Fibroblast of the aortic adventitia (primary cell): ENCODE data around the gene SYT3. TPM values are rescaled to one million over a fixed set of nuclear protein-coding genes. Genes with fewer than 3 reads are reported as not detected.
"Not testable (repeated sequence)": the region's sequence is repeated elsewhere in the genome, so short reads cannot be mapped to it uniquely, and the experiment has no call there.

Experiments used
- DNase-seq: peaks from one replicate; pipeline ENCODE4 v3.0.0-alpha.2; 2010; ENCODE audit warnings: low read depth
- H3K4me3 ChIP-seq: 2 replicates; pipeline ENCODE4 v1.5.1; 2011; ENCODE audit warnings: low read depth, mild to moderate bottlenecking, control low read depth, low read length, moderate library complexity
- CTCF ChIP-seq: IDR thresholded peaks from 2 replicates; pipeline ENCODE4 v1.5.1; 2011; ENCODE audit warnings: mild to moderate bottlenecking, low read length, control low read depth, inconsistent platforms; ENCODE audit not compliant: insufficient read depth
- total RNA-seq: library from RNA; depleted of rRNA; stranded (reverse); fragments of >200 nt; gene quantifications from 2 replicates; pipeline ENCODE4 v1.2.3, GENCODE V29; 2012; ENCODE audit warnings: low replicate concordance

SYT3 gene
- total RNA-seq, 1 donor, result 0.09 TPM

GRCh38 chr19:50601407-50602088 lies 38.1 kb downstream of the SYT3 start:
- H3K4me3 ChIP-seq, result no peak overlapping the region
- DNase-seq, result no peak
- no peak for TF ChIP-seq CTCF

- no peak for TF ChIP-seq CTCF
- no peak for DNase-seq
- no peak overlapping the region for H3K4me3 ChIP-seq
These were observed 40.3 kb downstream of the SYT3 start for GRCh38 chr19:50599427-50599826.

GRCh38 chr19:50590191-50590590 lies 49.5 kb downstream of the SYT3 start:
- DNase-seq, result no peak
- no peak overlapping the region for H3K4me3 ChIP-seq
- TF ChIP-seq CTCF, result no peak

- not testable (repeated sequence) for DNase-seq
These were observed 57.7 kb downstream of the SYT3 start for GRCh38 chr19:50581795-50582660.

GRCh38 chr19:50580970-50581634 lies 58.6 kb downstream of the SYT3 start:
- no peak for DNase-seq
- H3K4me3 ChIP-seq, result no peak overlapping the region
- TF ChIP-seq CTCF, result no peak

More at GRCh38 chr19:50581795-50582660, 57.7 kb downstream of the SYT3 start:
- not testable (repeated sequence) for H3K4me3 ChIP-seq

- DNase-seq, result no peak
- H3K4me3 ChIP-seq, result no peak overlapping the region
- TF ChIP-seq CTCF, result no peak
These were observed 59.4 kb downstream of the SYT3 start for GRCh38 chr19:50580240-50580639.

- DNase-seq, H3K4me3 ChIP-seq: not testable (repeated sequence)
These were observed 62.9 kb downstream of the SYT3 start for GRCh38 chr19:50576769-50577168.
